SU-DHL-6 (cell line): ENCODE data around the gene PLPP1.

Source experiments
- EZH2phosphoT487 ChIP-seq: fragments of 200-600 bp; sonication (generic), shearing (Covaris generic); conservative IDR thresholded peaks from 2 replicates; pipeline ENCODE4 v1.6.1; 2018; ENCODE audit warnings: mild to moderate bottlenecking, antibody characterized with exemption, low read length, moderate library complexity, mixed read lengths
- TF ChIP-seq, protein P1 (sequence below): fragments of 200-600 bp; sonication (generic); IDR thresholded peaks from one replicate; pipeline ENCODE4 v1.5.1; 2017; ENCODE audit warnings: antibody characterized with exemption, mild to moderate bottlenecking, low read length, moderate library complexity; ENCODE audit not compliant: insufficient read depth, poor library complexity, severe bottlenecking

DNA sequence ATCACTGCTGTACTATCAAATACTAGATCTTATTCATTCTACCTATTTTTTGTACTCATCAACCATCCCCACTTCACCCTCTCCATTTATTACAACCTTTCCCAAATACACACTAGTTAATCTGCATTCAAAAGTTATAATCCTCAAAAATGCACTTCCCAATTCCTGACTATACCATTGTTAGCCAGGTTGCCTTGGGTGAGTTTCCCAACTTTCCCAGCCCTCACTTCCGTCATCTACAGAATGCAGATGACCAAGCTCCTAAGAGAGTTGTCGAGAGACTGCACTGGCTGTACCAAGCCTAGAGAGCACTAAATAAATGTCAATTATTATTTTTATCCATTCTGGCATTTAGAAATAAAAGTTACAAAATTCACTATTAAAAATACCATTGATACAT is 11.5 kb downstream of the PLPP1 start:
- TF ChIP-seq, protein P1, sequence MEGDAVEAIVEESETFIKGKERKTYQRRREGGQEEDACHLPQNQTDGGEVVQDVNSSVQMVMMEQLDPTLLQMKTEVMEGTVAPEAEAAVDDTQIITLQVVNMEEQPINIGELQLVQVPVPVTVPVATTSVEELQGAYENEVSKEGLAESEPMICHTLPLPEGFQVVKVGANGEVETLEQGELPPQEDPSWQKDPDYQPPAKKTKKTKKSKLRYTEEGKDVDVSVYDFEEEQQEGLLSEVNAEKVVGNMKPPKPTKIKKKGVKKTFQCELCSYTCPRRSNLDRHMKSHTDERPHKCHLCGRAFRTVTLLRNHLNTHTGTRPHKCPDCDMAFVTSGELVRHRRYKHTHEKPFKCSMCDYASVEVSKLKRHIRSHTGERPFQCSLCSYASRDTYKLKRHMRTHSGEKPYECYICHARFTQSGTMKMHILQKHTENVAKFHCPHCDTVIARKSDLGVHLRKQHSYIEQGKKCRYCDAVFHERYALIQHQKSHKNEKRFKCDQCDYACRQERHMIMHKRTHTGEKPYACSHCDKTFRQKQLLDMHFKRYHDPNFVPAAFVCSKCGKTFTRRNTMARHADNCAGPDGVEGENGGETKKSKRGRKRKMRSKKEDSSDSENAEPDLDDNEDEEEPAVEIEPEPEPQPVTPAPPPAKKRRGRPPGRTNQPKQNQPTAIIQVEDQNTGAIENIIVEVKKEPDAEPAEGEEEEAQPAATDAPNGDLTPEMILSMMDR = no peak
- TF ChIP-seq EZH2phosphoT487 = no peak
